ENCODE measurements around the gene CA5A. TPM values are rescaled to one million over a fixed set of nuclear protein-coding genes. Genes with fewer than 3 reads are reported as not detected.

Gene CA5A
- total and polyA plus RNA-seq, 9 of the 15 experiments (the other 6 are each of a cell fraction or from before 2014, with no cell fraction given) = not detected

DNA sequence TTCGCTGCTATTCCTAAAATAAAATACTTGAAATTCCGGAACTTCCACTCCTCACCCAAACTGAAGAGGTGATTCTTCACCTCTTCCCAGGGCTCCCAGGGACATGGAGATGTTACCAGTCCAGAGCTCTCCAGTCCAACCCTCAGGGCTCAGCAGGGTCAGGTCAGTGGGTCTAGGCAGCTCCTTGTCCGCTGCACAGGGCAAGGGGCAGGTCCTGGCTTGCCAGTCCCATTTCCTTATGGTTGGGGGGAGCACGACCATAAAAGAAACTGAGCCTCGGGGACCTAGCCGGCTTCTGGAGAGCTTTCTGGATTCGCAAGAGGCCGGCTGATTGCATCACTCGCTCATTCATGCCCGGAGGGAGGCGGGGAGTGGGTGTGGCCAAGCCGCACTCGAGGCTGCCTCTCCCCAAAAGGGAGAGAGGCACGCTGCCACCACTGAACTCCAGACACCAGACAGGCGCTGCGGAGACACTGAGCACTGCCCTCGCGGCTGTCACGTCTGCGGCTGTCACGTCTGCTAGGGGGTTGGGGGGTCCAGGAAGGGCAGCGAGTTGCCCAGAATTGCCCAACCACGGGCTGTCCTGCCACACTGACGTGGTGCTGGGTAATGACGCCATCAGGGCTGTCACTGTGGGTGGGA lies 82.8 kb downstream of the CA5A start (continued):
- TF ChIP-seq ZNF253 (CRISPR knock-in tag; conservative IDR thresholded peaks at IDR 0.05) (no peak), SMAD3 (CRISPR knock-in tag; conservative IDR thresholded peaks at IDR 0.05) (peak; percentile 78; the same call in 1 of the 2 replicates), DNMT1 (IDR thresholded peaks at IDR 0.05) (no peak), ATF1 (CRISPR knock-in tag; IDR thresholded peaks at IDR 0.05) (no peak), ATF1 (tag; IDR thresholded peaks at IDR 0.05) (peak; percentile 14; the same call in 1 of the 2 replicates), SAFB2 (IDR thresholded peaks at IDR 0.05; ENCODE audit: borderline replicate concordance, low read depth, low read length, severe bottlenecking) (no peak), MTF1 (CRISPR knock-in tag; IDR thresholded peaks at IDR 0.05; ENCODE audit: borderline replicate concordance) (0 out of 2 replicates have a peak, but pooled peaks have one; percentile 17), ZNF146 (CRISPR knock-in tag; IDR thresholded peaks at IDR 0.05; ENCODE audit: unreplicated experiment) (no peak), ZBTB7A (IDR thresholded peaks at IDR 0.05; ENCODE audit: borderline replicate concordance, control insufficient read depth, low read depth, low read length) (0 out of 2 replicates have a peak, but pooled peaks have one; percentile 50), ZNF354B (CRISPR knock-in tag; IDR thresholded peaks at IDR 0.05) (peak; percentile 11; the same call in 1 of the 2 replicates), SLC30A9 (CRISPR knock-in tag; IDR thresholded peaks at IDR 0.05) (no peak), JUND (IDR thresholded peaks at IDR 0.05; ENCODE audit: borderline replicate concordance, low read depth, low read length) (peak; percentile 92), JUND (tag; IDR thresholded peaks at IDR 0.05; ENCODE audit: borderline replicate concordance, low read depth, low read length) (peak; percentile 83; the same call in 1 of the 3 replicates), NRF1 (conservative IDR thresholded peaks at IDR 0.05 in 1 of 2, IDR thresholded peaks at IDR 0.05 in 1 of 2) (peak in 1 of 2 experiments; percentile 37; a peak in 1 of 4 replicates), NCOA1 (IDR thresholded peaks at IDR 0.05; ENCODE audit: low read depth) (peak; percentile 34; the same call in 1 of the 2 replicates), ZNF175 (CRISPR knock-in tag; IDR thresholded peaks at IDR 0.05; ENCODE audit: low read depth) (peak; percentile 51; the same call in 1 of the 2 replicates), ATF7 (IDR thresholded peaks at IDR 0.05) (peak; percentile 96), CXXC5 (CRISPR knock-in tag; IDR thresholded peaks at IDR 0.05) (peak; percentile 69), MEIS2 (IDR thresholded peaks at IDR 0.05; ENCODE audit: partially characterized antibody) (no peak), TRIM24 (IDR thresholded peaks at IDR 0.05) (peak in 1 of 2 experiments; percentile 17; a peak in 1 of 4 replicates), TAF15 (IDR thresholded peaks at IDR 0.05; ENCODE audit: low read depth, low read length) (0 out of 2 replicates have a peak, but pooled peaks have one; percentile 64)
- TF ChIP-seq, protein P1, sequence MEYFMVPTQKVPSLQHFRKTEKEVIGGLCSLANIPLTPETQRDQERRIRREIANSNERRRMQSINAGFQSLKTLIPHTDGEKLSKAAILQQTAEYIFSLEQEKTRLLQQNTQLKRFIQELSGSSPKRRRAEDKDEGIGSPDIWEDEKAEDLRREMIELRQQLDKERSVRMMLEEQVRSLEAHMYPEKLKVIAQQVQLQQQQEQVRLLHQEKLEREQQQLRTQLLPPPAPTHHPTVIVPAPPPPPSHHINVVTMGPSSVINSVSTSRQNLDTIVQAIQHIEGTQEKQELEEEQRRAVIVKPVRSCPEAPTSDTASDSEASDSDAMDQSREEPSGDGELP (CRISPR knock-in tag; IDR thresholded peaks at IDR 0.05; ENCODE audit: borderline replicate concordance) = 0 out of 2 replicates have a peak, but pooled peaks have one; percentile 45
- TF ChIP-seq, protein P2, sequence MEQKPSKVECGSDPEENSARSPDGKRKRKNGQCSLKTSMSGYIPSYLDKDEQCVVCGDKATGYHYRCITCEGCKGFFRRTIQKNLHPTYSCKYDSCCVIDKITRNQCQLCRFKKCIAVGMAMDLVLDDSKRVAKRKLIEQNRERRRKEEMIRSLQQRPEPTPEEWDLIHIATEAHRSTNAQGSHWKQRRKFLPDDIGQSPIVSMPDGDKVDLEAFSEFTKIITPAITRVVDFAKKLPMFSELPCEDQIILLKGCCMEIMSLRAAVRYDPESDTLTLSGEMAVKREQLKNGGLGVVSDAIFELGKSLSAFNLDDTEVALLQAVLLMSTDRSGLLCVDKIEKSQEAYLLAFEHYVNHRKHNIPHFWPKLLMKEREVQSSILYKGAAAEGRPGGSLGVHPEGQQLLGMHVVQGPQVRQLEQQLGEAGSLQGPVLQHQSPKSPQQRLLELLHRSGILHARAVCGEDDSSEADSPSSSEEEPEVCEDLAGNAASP (IDR thresholded peaks at IDR 0.05) = no peak
- TF ChIP-seq, protein P3, sequence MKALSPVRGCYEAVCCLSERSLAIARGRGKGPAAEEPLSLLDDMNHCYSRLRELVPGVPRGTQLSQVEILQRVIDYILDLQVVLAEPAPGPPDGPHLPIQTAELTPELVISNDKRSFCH (CRISPR knock-in tag; IDR thresholded peaks at IDR 0.05) = no peak
- TF ChIP-seq, protein P3 (tag; IDR thresholded peaks at IDR 0.05) = peak; percentile 46; the same call in 1 of the 2 replicates
- TF ChIP-seq, protein P4, sequence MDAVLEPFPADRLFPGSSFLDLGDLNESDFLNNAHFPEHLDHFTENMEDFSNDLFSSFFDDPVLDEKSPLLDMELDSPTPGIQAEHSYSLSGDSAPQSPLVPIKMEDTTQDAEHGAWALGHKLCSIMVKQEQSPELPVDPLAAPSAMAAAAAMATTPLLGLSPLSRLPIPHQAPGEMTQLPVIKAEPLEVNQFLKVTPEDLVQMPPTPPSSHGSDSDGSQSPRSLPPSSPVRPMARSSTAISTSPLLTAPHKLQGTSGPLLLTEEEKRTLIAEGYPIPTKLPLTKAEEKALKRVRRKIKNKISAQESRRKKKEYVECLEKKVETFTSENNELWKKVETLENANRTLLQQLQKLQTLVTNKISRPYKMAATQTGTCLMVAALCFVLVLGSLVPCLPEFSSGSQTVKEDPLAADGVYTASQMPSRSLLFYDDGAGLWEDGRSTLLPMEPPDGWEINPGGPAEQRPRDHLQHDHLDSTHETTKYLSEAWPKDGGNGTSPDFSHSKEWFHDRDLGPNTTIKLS (IDR thresholded peaks at IDR 0.05; ENCODE audit: borderline replicate concordance, low read depth) = peak; percentile 41; the same call in 1 of the 2 replicates

All from K562 (cell line).